IPS-18c (cell line): ENCODE data around the gene TUB.

ENCODE experiments used
- H3K4me3 ChIP-seq: 2 replicates; pipeline ENCODE4 v1.7.0; 2013; ENCODE audit warnings: low read depth, mild to moderate bottlenecking, low read length, moderate library complexity; ENCODE audit not compliant: insufficient read depth
- H3K9me3 ChIP-seq: one replicate; pipeline ENCODE4 v1.6.1; 2013; ENCODE audit warnings: mild to moderate bottlenecking, low read length, moderate library complexity; ENCODE audit not compliant: control insufficient read depth, insufficient read depth

The TUB gene

DNA sequence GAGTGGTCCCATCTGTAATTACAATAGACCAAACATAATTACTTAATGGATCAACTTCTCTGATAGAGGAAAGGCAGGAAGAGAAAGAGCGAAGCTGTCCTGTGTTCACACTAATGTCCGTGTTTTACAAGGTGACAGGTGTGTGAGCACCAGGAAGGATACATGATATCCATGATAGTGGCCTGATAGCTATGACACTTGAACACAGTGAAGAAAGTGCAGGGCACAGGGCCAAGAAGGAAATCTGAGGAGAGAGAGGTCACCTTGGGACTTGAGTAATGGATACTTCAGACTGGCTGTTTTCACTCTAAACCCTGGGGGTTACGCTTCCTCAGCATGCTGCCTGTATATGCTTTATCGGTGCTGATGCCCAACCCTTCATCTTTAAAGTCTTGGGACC is 29.4 kb downstream of the TUB start:
- H3K4me3 ChIP-seq = no peak overlapping the region
- H3K9me3 ChIP-seq = no peaks in the 10 kb centered on the region

DNA sequence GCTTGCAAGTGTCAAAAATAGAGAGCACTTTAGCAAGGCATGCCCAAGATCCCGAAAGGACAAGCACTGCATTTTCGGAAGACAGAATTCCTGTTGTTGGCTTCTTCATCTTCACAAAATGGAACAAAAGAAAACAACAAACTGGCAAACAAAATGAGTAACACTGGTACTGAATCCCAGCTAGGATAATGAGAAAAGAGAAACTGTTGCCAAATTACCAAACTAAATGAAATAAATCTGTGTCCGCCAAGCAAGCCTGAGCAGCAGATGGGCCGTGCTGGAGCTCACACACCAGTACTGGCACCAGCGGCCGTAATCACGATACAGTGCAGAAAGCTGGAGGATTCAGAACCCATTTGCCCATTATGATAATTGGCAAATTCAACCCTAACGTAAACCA is 30.6 kb downstream of the TUB start:
- H3K9me3 ChIP-seq = no peaks in the 10 kb centered on the region
- no peak overlapping the region for H3K4me3 ChIP-seq

DNA sequence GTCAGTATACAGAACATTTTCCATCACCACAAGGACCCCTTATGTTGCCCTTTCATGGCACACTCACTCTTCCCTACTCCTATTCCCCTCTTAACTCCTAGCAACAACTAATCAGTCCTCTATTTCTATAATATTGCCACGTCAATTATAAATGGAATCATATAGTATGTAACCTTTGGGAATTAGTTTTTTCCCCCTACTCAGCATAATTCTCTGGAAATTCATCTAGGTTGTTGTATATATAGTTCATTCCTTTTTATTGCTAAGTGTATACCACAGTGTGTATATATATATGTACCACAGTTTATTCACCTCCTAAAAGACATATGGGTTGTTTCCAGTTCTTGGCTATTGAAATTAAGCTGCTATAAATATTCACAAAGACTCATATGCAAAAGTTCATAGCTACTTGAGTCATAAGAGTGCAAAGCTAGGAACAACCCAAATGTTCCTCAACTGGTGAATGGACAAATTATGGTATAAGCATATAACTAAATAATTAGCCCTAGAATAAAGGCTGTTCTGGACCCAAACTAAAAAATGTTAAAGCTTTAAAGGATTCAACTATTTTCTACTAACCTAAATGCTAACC is 41.3 kb downstream of the TUB start:
- H3K9me3 ChIP-seq = no peaks in the 10 kb centered on the region
- no peak overlapping the region for H3K4me3 ChIP-seq

DNA sequence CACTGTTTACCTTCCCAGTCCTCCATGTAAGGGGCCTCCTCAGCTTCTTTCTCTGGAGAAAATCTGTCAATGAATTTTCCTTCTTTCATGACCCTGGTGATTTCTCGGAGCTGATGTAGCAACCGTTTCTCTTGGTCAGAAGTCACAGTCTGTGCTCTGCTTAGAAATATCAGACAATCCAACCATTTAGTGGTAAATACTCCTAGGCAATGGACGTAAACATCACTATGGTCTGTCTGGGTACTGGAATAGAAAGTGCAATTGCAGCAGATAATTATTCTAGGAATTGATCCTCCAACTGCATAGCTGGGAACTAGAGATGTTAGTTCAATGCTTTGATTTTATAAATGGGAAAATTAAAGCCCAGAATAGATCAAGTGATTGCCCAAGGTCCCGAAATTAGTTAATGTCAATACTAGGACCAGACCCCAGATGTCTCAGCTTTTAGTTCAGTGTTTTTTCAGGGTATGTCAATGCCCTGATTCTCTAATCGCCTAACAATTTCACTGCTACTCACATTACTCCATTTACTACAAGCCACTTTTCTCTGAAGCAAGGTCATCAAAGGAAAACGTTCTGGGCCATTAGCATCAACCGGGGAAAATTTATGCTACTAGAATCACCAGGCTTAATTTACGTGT is 45.8 kb downstream of the TUB start:
- H3K4me3 ChIP-seq = no peak overlapping the region
- no peaks in the 10 kb centered on the region for H3K9me3 ChIP-seq

DNA sequence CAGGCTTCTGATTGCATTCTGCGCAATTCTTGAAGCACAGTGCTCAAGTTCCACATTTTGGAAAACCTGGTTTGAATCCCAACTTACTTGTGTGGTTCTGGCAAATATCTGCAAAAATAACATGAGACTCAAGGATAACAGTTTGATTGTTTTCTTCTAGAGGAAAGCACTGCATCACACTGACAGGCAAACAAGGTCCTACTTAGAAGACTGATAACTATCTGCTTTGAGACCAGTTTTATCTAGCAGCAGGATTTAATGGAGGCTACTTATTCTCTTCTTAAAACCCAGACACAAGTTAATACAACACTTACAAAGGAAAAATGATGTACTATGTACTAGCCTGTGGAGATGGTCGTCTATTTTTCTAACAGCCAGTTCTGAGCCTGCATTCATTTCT is 46.4 kb downstream of the TUB start:
- no peaks in the 10 kb centered on the region for H3K9me3 ChIP-seq

DNA sequence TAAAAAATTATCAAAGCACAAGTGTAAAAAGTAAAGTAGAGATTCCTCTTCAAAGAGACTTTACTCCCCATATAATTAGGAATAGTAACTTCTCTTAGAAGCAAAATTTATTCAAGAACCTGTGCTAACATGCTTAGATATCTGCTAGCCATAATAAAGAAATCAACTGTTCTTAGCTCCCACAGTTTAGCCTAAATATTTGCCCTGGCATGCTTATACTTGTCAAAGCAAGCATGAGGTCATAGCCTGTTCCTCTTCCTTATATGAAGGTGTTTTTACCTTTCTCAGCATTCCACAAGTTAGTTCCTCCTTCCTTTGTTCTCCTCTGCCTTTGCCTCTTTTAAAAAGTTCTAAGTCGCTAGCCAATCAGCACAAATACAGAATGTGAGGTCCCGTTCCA is 57.5 kb downstream of the TUB start:
- Histone ChIP-seq H3K9me3 (peaks cover 2% of the 10 kb centered on the region), H3K4me3 (no peak overlapping the region)

More for the DNA sequence above, 46.4 kb downstream of the TUB start:
- H3K4me3 ChIP-seq = no peak overlapping the region

DNA sequence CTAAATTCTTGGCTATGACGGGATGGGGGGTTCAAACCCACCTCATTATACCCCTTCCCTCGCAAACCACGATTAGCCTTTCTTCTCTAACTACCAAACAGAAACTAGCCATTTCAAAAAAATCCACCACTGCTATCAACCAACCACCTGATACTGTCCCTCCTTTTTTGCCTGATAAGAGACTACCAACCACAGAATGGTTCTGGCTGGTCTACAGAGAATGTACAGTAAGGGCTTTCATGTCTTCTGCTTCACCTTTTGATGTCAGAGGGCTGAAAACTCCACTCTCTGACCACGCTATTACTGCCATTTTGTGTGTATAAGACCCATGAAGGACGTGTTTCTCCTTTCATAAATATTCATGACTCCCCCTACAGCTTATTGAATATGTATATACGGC is 68.7 kb downstream of the TUB start:
- no peaks in the 10 kb centered on the region for H3K9me3 ChIP-seq
- no peak overlapping the region for H3K4me3 ChIP-seq
